GM06990 (cell line): ENCODE data around the gene SNAPIN.

ENCODE experiments used
- DNase-seq: peaks from one replicate; pipeline ENCODE4 v3.0.0-alpha.2; 2011; ENCODE audit not compliant: insufficient read length; ENCODE audit errors: extremely low read depth
- H3K27me3 ChIP-seq: replicated peaks from 2 replicates; pipeline ENCODE4 v1.6.0; 2011; ENCODE audit warnings: low read length; ENCODE audit not compliant: control insufficient read depth, insufficient read depth
- H3K36me3 ChIP-seq: 2 replicates; pipeline ENCODE4 v1.5.1; 2011; ENCODE audit warnings: low read length; ENCODE audit not compliant: control insufficient read depth, insufficient read depth
- H3K4me3 ChIP-seq: replicated peaks from 2 replicates; pipeline ENCODE4 v1.5.1; 2011; ENCODE audit warnings: low read depth, mild to moderate bottlenecking, control low read depth, low read length
- TF ChIP-seq, protein P1 (sequence below): IDR thresholded peaks from 2 replicates; pipeline ENCODE4 v1.5.1; 2011; ENCODE audit warnings: low read length, control low read depth, mild to moderate bottlenecking, inconsistent platforms; ENCODE audit not compliant: insufficient read depth, poor library complexity, severe bottlenecking

The SNAPIN gene

DNA sequence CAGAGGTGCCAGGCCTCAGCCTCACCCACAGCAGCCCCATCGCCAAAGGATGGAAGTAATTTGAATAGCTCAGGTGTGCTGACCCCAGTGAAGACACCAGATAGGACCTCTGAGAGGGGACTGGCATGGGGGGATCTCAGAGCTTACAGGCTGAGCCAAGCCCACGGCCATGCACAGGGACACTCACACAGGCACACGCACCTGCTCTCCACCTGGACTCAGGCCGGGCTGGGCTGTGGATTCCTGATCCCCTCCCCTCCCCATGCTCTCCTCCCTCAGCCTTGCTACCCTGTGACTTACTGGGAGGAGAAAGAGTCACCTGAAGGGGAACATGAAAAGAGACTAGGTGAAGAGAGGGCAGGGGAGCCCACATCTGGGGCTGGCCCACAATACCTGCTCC is 35.0 kb downstream of the SNAPIN start:
- Histone ChIP-seq H3K36me3 (no peaks in the 10 kb centered on the region), H3K4me3 (no peak overlapping the region), H3K27me3 (no peaks in the 10 kb centered on the region)
- DNase-seq = no peak
- TF ChIP-seq, protein P1, sequence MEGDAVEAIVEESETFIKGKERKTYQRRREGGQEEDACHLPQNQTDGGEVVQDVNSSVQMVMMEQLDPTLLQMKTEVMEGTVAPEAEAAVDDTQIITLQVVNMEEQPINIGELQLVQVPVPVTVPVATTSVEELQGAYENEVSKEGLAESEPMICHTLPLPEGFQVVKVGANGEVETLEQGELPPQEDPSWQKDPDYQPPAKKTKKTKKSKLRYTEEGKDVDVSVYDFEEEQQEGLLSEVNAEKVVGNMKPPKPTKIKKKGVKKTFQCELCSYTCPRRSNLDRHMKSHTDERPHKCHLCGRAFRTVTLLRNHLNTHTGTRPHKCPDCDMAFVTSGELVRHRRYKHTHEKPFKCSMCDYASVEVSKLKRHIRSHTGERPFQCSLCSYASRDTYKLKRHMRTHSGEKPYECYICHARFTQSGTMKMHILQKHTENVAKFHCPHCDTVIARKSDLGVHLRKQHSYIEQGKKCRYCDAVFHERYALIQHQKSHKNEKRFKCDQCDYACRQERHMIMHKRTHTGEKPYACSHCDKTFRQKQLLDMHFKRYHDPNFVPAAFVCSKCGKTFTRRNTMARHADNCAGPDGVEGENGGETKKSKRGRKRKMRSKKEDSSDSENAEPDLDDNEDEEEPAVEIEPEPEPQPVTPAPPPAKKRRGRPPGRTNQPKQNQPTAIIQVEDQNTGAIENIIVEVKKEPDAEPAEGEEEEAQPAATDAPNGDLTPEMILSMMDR = no peak

DNA sequence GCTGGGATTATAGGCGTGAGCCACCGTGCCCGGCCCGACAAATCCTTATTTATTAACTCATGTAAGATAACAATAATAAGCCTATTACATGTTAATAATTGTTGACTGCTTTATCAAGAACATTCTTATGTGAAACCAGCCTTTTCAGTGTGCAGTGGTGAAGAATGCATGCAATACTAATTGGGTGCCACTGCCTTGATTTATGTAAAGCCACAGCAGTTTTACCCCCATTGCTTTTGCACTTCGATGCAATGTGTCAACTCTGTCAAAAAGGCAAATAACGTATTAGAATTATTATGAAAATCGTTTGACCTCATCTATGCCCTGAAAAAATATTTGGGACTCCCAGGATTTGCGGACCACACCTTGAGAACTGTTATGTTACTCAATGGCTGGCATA is 38.2 kb downstream of the SNAPIN start:
- Histone ChIP-seq H3K4me3 (no peak overlapping the region), H3K27me3 (no peaks in the 10 kb centered on the region), H3K36me3 (no peaks in the 10 kb centered on the region)
- TF ChIP-seq, protein P1 = no peak
- no peak for DNase-seq

DNA sequence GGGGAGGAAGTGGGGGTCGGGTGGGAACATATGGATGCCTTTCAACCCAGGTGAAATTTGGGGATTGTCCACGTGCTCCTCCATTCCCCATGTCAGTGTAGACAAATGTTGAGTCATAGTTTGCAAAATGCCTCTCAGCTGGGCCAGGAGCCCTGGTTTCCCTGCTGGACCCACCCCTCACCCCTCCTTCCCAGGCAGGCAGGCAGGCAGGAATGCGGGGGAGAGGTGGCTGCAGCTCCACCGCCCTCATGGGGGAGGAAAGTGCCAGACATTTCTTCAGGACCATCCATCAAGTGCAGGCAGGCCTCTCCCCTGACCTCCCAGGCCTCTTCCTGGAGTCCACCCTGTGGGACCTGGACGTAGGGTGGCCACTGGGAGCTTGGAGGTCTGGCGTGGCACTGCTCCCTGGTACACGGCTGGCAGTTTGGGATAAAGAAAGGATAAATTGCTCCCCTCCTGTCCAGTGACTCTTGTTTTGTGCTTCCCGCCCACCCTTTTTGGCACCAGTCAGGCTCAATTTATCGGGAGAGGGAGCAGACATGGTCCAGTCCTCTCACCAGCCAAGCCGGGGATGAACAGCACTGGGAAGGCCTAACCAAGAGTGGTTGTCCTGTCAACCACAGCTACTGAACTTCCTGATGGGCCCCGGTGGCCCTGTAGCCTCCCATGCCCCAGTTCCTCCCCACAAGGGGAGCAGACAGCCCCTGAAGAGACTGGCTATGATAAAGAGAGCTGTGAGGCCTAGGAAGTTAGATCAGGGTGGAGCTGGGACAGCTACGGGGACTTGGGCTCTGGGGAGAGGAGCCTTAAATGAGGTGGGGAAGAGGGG is 38.9 kb downstream of the SNAPIN start:
- H3K36me3 ChIP-seq = no peaks in the 10 kb centered on the region
- no peaks in the 10 kb centered on the region for H3K27me3 ChIP-seq
- DNase-seq = no peak
- H3K4me3 ChIP-seq = no peak overlapping the region
- TF ChIP-seq, protein P1 = no peak

DNA sequence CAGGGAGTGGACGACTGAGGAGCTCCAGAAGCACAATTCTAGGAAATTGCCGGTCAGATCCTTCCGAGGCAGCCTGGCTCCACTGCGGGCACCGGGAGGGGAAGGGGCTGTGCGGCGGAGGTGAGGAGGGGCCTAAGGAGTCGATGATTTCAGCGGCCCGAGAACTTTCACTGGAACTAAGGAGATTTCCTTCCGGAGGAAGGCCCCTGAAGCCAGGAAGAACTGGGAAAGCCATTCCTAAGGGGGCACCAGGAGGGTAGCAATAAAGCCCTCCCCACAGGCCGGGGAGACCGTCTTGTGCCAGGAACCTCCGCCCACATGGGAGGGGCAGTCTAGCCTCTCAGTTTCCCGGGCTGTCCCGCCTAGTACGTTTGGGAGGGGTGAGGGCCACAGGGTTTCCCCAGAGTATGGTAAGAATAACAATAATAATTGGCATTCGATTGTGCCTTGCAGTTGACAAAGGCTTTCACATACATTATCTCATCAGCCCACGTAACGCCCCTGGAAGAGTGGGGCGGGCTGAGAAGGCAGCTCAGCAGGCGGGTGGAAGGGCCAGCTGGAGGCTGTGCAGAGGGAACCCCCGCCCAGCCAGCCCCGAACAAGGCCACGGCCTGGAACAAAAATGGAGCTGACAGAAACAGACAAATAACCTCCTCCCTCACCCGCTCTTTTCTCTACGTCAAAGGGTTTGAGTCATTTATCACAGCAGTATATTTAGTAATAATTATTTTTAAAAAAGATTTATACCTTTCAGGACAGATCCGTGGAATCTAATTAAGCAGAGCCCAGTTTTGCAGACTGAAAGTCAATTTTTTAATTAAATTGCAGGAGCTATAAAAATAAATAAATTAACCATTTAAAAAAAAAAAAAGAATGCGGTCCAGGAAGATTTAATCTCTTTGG is 39.8 kb downstream of the SNAPIN start:
- DNase-seq = no peak

DNA sequence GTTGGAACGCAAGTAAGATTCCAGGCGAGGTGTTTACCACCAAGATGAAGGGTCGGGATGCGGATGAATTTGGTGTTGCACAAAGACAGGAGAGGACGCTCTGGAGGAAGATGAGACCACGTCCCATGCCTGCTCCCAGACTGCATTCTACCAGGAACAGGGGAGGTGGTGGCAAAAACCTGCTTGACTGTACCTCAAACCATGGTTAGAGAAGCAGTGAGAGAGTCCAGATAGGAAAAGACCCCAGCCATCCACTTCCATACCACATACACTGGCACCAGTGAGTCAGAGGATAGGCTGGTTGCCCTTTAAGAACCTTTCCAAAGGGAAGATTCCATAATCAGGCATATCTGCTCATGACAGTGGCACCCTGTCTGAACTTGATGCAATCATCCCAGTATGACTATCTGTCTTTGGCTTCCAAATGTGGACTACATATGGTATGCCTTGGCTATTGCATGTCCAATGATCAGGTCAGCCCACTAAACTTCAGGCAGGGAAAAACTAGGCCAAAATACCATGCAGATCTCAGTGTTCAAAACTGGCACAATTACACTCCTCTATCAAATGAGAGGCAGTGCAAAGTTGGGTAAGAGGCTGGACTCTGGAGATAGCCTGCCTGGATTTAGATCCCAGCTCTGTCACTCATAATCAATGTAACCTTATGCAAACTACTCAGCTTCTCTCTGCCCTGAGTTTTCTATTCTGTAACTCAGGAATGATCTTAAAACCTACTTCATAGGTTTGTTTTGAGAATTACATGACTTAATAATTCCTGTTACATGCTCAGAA is 40.6 kb downstream of the SNAPIN start:
- TF ChIP-seq, protein P1 = no peak
- no peak for DNase-seq
- Histone ChIP-seq H3K27me3 (no peaks in the 10 kb centered on the region), H3K36me3 (no peaks in the 10 kb centered on the region), H3K4me3 (no peak overlapping the region)

More for the DNA sequence above, 39.8 kb downstream of the SNAPIN start:
- TF ChIP-seq, protein P1 = no peak
- Histone ChIP-seq H3K4me3 (no peak overlapping the region), H3K27me3 (no peaks in the 10 kb centered on the region), H3K36me3 (no peaks in the 10 kb centered on the region)
